Natural killer cell (primary cell): Measurements from ENCODE around the gene GPX4. TPM values are rescaled to one million over a fixed set of nuclear protein-coding genes. Genes with fewer than 3 reads are reported as not detected.
A peak's percentile ranks its signal among the peaks of the same experiment; 100 is the strongest.

Experiments
- ATAC-seq, 3 donors: fragments of 150-1000 bp in 2 of 3; fragments of 200-7000 bp in 1 of 3; cut with Tn5 transposase; 1 replicate in 1 of 3; 2 replicates in 2 of 3; pipeline ENCODE4 v1.10.0; 2021; ENCODE audit warnings: mild to moderate bottlenecking in 2 of 3, moderate library complexity in 2 of 3
- DNase-seq, 2 donors: peaks; one replicate each; pipeline versions ENCODE4 v3.0.0 to v3.0.0-alpha.2; 2013 to 2021; ENCODE audit warnings: mixed read lengths in 1 of 2
- H3K27ac ChIP-seq: one replicate; pipeline ENCODE4 v1.5.1; 2013; ENCODE audit warnings: mild to moderate bottlenecking, low read length
- H3K27me3 ChIP-seq: one replicate; pipeline ENCODE4 v1.6.1; 2013; ENCODE audit warnings: low read length; ENCODE audit not compliant: control insufficient read depth, insufficient read depth
- H3K36me3 ChIP-seq: one replicate; pipeline ENCODE4 v1.6.1; 2013; ENCODE audit warnings: low read length; ENCODE audit not compliant: control insufficient read depth, insufficient read depth
- H3K4me1 ChIP-seq: one replicate; pipeline ENCODE4 v1.6.1; 2013; ENCODE audit warnings: low read length; ENCODE audit not compliant: control insufficient read depth, insufficient read depth
- H3K4me3 ChIP-seq: one replicate; pipeline ENCODE4 v1.5.1; 2013; ENCODE audit warnings: low read length
- H3K9me3 ChIP-seq: one replicate; pipeline ENCODE4 v1.6.1; 2013; ENCODE audit warnings: low read length; ENCODE audit not compliant: control insufficient read depth, insufficient read depth
- H3K27ac Mint-ChIP-seq, 2 donors: one replicate each; pipeline ENCODE4 v1.8.0; 2022; ENCODE audit warnings: mild to moderate bottlenecking in 2 of 2, mixed read lengths in 2 of 2, moderate library complexity in 1 of 2
- H3K27me3 Mint-ChIP-seq, 2 donors: one replicate each; pipeline ENCODE4 v1.8.0; 2022; ENCODE audit warnings: low read depth in 2 of 2, mixed read lengths in 2 of 2
- H3K36me3 Mint-ChIP-seq: one replicate; pipeline ENCODE4 v1.8.0; 2022; ENCODE audit warnings: mixed read lengths
- H3K4me1 Mint-ChIP-seq, 2 donors: one replicate each; pipeline ENCODE4 v1.8.0; 2022; ENCODE audit warnings: mixed read lengths in 2 of 2
- H3K4me3 Mint-ChIP-seq: one replicate; pipeline ENCODE4 v1.8.0; 2022; ENCODE audit warnings: mild to moderate bottlenecking, moderate library complexity, mixed read lengths
- H3K9me3 Mint-ChIP-seq, 2 donors: one replicate each; pipeline ENCODE4 v1.8.0; 2022; ENCODE audit warnings: mixed read lengths in 2 of 2
- WGBS: methylation state at CpG from one replicate; pipeline ENCODE4 v1.1.7; 2013; ENCODE audit warnings: missing lambda C conversion rate; ENCODE audit not compliant: insufficient coverage; 5-methylcytosine and 5-hydroxymethylcytosine counted together
- intact Hi-C: fragments of 100-400 bp; cut with micrococcal nuclease; formaldehyde crosslinking; loops from one replicate; pipeline ENCODE4 v1.14.2; 2022
- total RNA-seq, 4 donors: library from RNA; stranded (reverse); fragments of 120-200 nt in 1 of 4; gene quantifications; one replicate each; pipeline versions ENCODE4 v1.2.3 to v1.2.4, GENCODE V29; 2013 to 2022
- TF ChIP-seq, protein P1 (sequence below): fragments of 200-600 bp; IDR thresholded peaks from one replicate; pipeline ENCODE4 v1.8.0; 2022; ENCODE audit warnings: antibody characterized with exemption

GPX4 gene
- total RNA-seq, 3 donors from 2014 or later (not counting 1 experiment from before 2014, with no cell fraction given): 108 to 126 (median 121) TPM

DNA sequence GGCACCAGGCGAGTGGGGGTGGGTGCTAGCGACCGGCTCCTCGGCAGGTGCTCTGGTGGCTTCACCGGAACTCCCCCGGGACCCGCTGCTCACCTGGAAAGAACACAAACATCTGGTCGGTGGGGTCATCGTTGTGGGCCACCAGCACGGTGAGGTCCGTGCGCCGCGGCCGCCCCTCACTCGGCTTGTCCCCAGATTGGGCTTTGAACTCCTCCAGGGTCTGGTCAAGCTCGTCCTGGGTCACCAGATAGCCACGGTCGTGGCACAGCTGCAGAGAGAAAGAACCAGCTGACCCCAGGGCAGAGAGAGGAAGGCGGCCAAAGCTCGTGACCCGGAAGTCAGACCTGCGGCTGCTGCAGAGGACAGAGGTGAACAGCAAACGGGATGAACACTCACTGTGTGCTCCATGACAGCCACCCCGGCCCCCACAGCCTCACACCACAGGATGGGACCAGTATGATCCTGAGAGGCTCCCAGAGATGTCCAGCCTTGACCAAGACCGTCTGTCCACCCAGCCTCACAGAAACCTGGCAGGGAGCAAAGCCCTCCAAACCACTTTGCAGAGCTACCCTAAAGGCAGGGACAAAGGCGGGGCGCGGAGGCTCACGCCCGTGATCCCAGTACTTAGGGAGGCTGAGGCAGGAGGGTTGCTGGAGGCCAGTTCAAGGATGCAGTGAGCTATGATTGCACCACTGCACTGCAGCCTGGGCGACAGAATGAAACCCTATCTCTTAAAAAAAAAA is 9.8 kb upstream of the GPX4 start:
- TF ChIP-seq, protein P1, sequence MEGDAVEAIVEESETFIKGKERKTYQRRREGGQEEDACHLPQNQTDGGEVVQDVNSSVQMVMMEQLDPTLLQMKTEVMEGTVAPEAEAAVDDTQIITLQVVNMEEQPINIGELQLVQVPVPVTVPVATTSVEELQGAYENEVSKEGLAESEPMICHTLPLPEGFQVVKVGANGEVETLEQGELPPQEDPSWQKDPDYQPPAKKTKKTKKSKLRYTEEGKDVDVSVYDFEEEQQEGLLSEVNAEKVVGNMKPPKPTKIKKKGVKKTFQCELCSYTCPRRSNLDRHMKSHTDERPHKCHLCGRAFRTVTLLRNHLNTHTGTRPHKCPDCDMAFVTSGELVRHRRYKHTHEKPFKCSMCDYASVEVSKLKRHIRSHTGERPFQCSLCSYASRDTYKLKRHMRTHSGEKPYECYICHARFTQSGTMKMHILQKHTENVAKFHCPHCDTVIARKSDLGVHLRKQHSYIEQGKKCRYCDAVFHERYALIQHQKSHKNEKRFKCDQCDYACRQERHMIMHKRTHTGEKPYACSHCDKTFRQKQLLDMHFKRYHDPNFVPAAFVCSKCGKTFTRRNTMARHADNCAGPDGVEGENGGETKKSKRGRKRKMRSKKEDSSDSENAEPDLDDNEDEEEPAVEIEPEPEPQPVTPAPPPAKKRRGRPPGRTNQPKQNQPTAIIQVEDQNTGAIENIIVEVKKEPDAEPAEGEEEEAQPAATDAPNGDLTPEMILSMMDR: no peak
- Mint-ChIP-seq H3K9me3 (no peaks in the 10 kb centered on the region), H3K4me3 (peak overlapping the region; percentile 93), H3K27ac (peak overlapping the region; percentile 64 to 93), H3K36me3 (no peaks in the 10 kb centered on the region), H3K4me1 (peaks cover 8 to 45% of the 10 kb centered on the region in 2 donors), H3K27me3 (no peaks in the 10 kb centered on the region)
- 82% methylated on average over 32 of the region's 32 CpGs for WGBS
- intact Hi-C loops: loop anchor here (2.0 kb wide), 1 partner anchor 17 kb away; no protein-coding TSS in a partner anchor
- DNase-seq: no peak
- Histone ChIP-seq H3K36me3 (peaks cover 25% of the 10 kb centered on the region), H3K27me3 (no peaks in the 10 kb centered on the region), H3K4me3 (peak overlapping the region; percentile 94), H3K9me3 (no peaks in the 10 kb centered on the region), H3K27ac (no peak overlapping the region), H3K4me1 (peaks cover 39% of the 10 kb centered on the region)
- no peak for ATAC-seq

DNA sequence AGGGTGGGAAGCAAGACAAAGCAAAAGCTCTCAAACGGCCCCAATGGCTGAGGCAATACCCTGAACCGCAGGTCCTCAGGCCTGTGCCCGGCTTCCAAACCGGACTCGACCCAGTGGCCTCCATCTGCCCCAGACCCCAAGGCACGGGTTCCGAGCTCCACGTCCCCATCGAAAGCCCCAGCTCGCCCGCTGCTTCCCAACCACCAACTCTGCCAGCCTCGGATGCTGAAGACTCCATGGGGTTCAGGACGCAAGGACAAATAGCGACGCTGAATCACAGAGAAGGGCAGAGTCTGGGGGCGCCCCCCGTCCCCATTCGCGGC is 9.2 kb upstream of the GPX4 start:
- Histone ChIP-seq H3K9me3 (no peaks in the 10 kb centered on the region), H3K27ac (peak overlapping the region; percentile 56), H3K27me3 (no peaks in the 10 kb centered on the region), H3K4me1 (peaks cover 34% of the 10 kb centered on the region), H3K36me3 (peaks cover 18% of the 10 kb centered on the region), H3K4me3 (peak overlapping the region; percentile 94)
- peak in 1 of 3 donors; percentile 7 for ATAC-seq
- no peak for DNase-seq
- intact Hi-C loops: no loop called here
- under 1% methylated on average over 19 of the region's 19 CpGs for WGBS
- Mint-ChIP-seq H3K27ac (peak overlapping the region; percentile 64 to 93), H3K4me1 (peaks cover 8 to 41% of the 10 kb centered on the region in 2 donors), H3K4me3 (peak overlapping the region; percentile 93), H3K27me3 (no peaks in the 10 kb centered on the region), H3K9me3 (no peaks in the 10 kb centered on the region), H3K36me3 (no peaks in the 10 kb centered on the region)
- TF ChIP-seq, protein P1: no peak

DNA sequence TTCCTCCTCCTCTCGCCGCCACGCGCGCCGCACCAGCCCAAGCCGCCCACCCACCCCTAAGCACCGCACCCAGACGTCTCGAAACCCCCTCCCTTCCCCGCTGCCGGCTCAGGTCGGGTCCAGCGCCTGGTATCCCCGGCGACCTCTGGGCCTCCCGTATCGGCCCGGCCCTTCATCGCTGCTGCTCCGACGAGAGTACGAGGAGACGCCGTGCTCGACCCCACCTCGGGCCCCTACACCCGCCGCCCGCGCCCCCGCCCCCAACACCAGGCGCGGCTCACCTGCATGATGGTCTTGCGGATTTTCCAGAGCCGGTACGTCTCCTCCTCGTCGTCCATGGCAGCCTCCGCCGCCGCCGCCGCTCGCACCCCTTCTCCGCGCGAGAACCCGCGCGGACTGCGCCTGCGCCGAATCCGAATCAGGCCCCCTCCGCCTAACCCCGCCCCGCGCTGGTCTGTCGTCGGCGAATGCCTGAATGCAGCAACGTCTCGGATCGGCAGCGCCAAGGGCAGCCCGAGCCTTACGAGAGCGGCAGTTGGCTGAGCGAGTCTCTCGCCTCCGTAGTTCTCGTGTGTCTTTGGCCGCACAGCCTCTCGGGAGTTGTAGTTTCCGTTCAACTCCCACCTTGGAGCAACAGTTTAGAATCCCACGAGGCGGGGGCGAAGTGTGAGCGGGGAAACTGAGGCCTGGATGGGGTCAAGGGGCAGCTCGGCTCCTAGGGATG is 8.7 kb upstream of the GPX4 start, which contains the start of gene POLR2E:
POLR2E (minus strand) TSS at position 398 of the 724 bp plus-strand sequence; CDS start at position 338, 60 bp downstream.
- H3K27ac Mint-ChIP-seq: peak within 1 kb of the TSS; percentile 64 to 93

More for the DNA sequence above, 8.7 kb upstream of the GPX4 start, which contains the start of gene POLR2E:
- Histone ChIP-seq H3K9me3 (no peaks in the 10 kb centered on the region), H3K27me3 (no peaks in the 10 kb centered on the region), H3K4me3 (peak within 1 kb of the TSS; percentile 94), H3K27ac (peak within 1 kb of the TSS; percentile 56), H3K36me3 (peaks cover 18% of the 10 kb centered on the region), H3K4me1 (peaks cover 33% of the 10 kb centered on the region)
- H3K36me3 Mint-ChIP-seq: no peaks in the 10 kb centered on the region
- ATAC-seq (peak; percentile 98 to 100 (median 99)), DNase-seq (peak; percentile 98 to 99)
- H3K27me3 Mint-ChIP-seq: no peaks in the 10 kb centered on the region
- WGBS: under 1% methylated on average over 81 of the region's 81 CpGs
- intact Hi-C loops: loop anchor here (1.0 kb wide), 1 partner anchor 8 kb away; the partner anchor contains the start of gene GPX4
- H3K4me3 Mint-ChIP-seq: peak within 1 kb of the TSS; percentile 93
- peaks cover 8 to 41% of the 10 kb centered on the region in 2 donors for H3K4me1 Mint-ChIP-seq
- TF ChIP-seq, protein P1: no peak
- no peaks in the 10 kb centered on the region for H3K9me3 Mint-ChIP-seq
